HepG2 (cell line): ENCODE data around the gene PHF23. TPM values are rescaled to one million over a fixed set of nuclear protein-coding genes. Genes with fewer than 3 reads are reported as not detected.

ENCODE experiments used
- AGO2 ChIP-seq: fragments of 200-400 bp; formaldehyde crosslinking; optimal IDR thresholded peaks from 2 replicates; pipeline ENCODE3; 2017; ENCODE audit warnings: mild to moderate bottlenecking, low read depth, low read length, moderate library complexity
- BRCA1 ChIP-seq: sonication (generic); formaldehyde crosslinking; IDR thresholded peaks from 2 replicates; pipeline ENCODE4 v1.4.0; 2020; ENCODE audit warnings: missing genetic modification reagents
- CCAR2 ChIP-seq: fragments of 200-400 bp; formaldehyde crosslinking; optimal IDR thresholded peaks from 2 replicates; pipeline ENCODE3; 2018; ENCODE audit warnings: low read depth, mild to moderate bottlenecking, low read length, moderate library complexity
- GATA4 ChIP-seq: sonication (generic); IDR thresholded peaks from 2 replicates; pipeline ENCODE4 v1.6.1; 2016; ENCODE audit warnings: antibody characterized with exemption, low read depth, borderline replicate concordance
- HES4 ChIP-seq: sonication (generic); formaldehyde crosslinking; IDR thresholded peaks from 2 replicates; pipeline ENCODE4 v1.9.0; 2021; ENCODE audit warnings: mild to moderate bottlenecking, missing genetic modification reagents, borderline replicate concordance
- JARID2 ChIP-seq: sonication (generic); formaldehyde crosslinking; IDR thresholded peaks from 2 replicates; pipeline ENCODE4 v1.8.1; 2023; ENCODE audit warnings: missing genetic modification reagents, inconsistent platforms; ENCODE audit not compliant: insufficient replicate concordance
- KMT2B ChIP-seq: IDR thresholded peaks from 2 replicates; pipeline ENCODE4 v1.6.1; 2016; ENCODE audit warnings: missing genetic modification reagents, missing compliant biosample characterization
- MAF1 ChIP-seq: sonication (generic); formaldehyde crosslinking; IDR thresholded peaks from 2 replicates; pipeline ENCODE4 v1.5.0; 2020; ENCODE audit warnings: missing genetic modification reagents, borderline replicate concordance
- MED1 ChIP-seq: sonication (generic); formaldehyde crosslinking; IDR thresholded peaks from 2 replicates; pipeline ENCODE4 v1.4.0; 2020; ENCODE audit warnings: missing genetic modification reagents
- PCBP1 ChIP-seq: fragments of 200-400 bp; formaldehyde crosslinking; IDR thresholded peaks from 2 replicates; pipeline ENCODE4 v1.6.1; 2017; ENCODE audit warnings: mild to moderate bottlenecking, low read depth, low read length, borderline replicate concordance
- PHB2 ChIP-seq: fragments of 450-650 bp; IDR thresholded peaks from 2 replicates; pipeline ENCODE4 v1.6.1; 2018; ENCODE audit not compliant: partially characterized antibody
- POGZ ChIP-seq: sonication (generic); formaldehyde crosslinking; IDR thresholded peaks from 2 replicates; pipeline ENCODE4 v1.4.0; 2020; ENCODE audit warnings: mild to moderate bottlenecking, missing genetic modification reagents
- RARG ChIP-seq: sonication (generic); formaldehyde crosslinking; IDR thresholded peaks from 2 replicates; pipeline ENCODE4 v1.4.0; 2020; ENCODE audit warnings: low read depth, mild to moderate bottlenecking, missing genetic modification reagents
- REXO4 ChIP-seq: sonication (generic); formaldehyde crosslinking; IDR thresholded peaks from 2 replicates; pipeline ENCODE4 v1.8.0; 2022; ENCODE audit warnings: missing genetic modification reagents, mild to moderate bottlenecking, borderline replicate concordance
- XBP1 ChIP-seq: sonication (generic); formaldehyde crosslinking; IDR thresholded peaks from 2 replicates; pipeline ENCODE4 v1.5.0; 2020; ENCODE audit warnings: missing genetic modification reagents
- ZIK1 ChIP-seq: sonication (generic); formaldehyde crosslinking; IDR thresholded peaks from 2 replicates; pipeline ENCODE4 v1.5.0; 2020; ENCODE audit warnings: mild to moderate bottlenecking, low read depth, missing genetic modification reagents, borderline replicate concordance
- ZNF468 ChIP-seq: sonication (generic); formaldehyde crosslinking; IDR thresholded peaks from 2 replicates; pipeline ENCODE4 v1.8.0; 2022; ENCODE audit warnings: mild to moderate bottlenecking, moderate library complexity, missing genetic modification reagents
- ZNF569 ChIP-seq: sonication (generic); formaldehyde crosslinking; IDR thresholded peaks from 2 replicates; pipeline ENCODE4 v1.5.0; 2020; ENCODE audit warnings: mild to moderate bottlenecking, missing genetic modification reagents, moderate library complexity, borderline replicate concordance
- ZNF670 ChIP-seq: sonication (generic); formaldehyde crosslinking; IDR thresholded peaks from 2 replicates; pipeline ENCODE4 v1.8.0; 2022; ENCODE audit warnings: mild to moderate bottlenecking, missing genetic modification reagents, borderline replicate concordance
- ZNF7 ChIP-seq: IDR thresholded peaks from 2 replicates; pipeline ENCODE4 v1.6.1; 2016; ENCODE audit warnings: missing biosample characterization, missing genetic modification reagents
- ZNF839 ChIP-seq: sonication (generic); formaldehyde crosslinking; IDR thresholded peaks from 2 replicates; pipeline ENCODE4 v1.4.0; 2020; ENCODE audit warnings: missing genetic modification reagents, mild to moderate bottlenecking, borderline replicate concordance
- polyA plus RNA-seq, 8 experiments: library from polyadenylated mRNA; depleted of rRNA in 3 of 8; stranded (reverse) in 7 of 8; unstranded in 1 of 8; fragments of >200 nt; fragmentation: Illumina TruSeq in 4 of 8; extraction: Trizol in 4 of 8; gene quantifications; 2 replicates each; pipeline versions ENCODE4 v1.2.1 to v1.2.3, GENCODE V29; 2011 to 2016; ENCODE audit warnings: low read depth in 4 of 8, missing spikeins in 1 of 8, mixed read lengths in 1 of 8; ENCODE audit not compliant: insufficient read depth in 1 of 8
- total RNA-seq, 5 experiments: library from RNA; depleted of rRNA; stranded (reverse); fragments of >200 nt; fragmentation: Illumina TruSeq; extraction: Trizol; gene quantifications; 2 replicates each; pipeline ENCODE4 v1.2.3, GENCODE V29; 2016; ENCODE audit warnings: low read depth in 1 of 5
- TF ChIP-seq, protein P1 (sequence below), 2 experiments: fragments of 450-650 bp in 1 of 2; sonication (generic) in 1 of 2; formaldehyde crosslinking; IDR thresholded peaks; 2 replicates each; pipeline versions ENCODE4 v1.5.0 to v1.8.0; 2020 to 2022; ENCODE audit warnings: mild to moderate bottlenecking in 1 of 2, missing genetic modification reagents in 1 of 2
- TF ChIP-seq, protein P2 (sequence below): sonication (generic); formaldehyde crosslinking; IDR thresholded peaks from 2 replicates; pipeline ENCODE4 v1.8.1; 2023; ENCODE audit warnings: mild to moderate bottlenecking, inconsistent platforms, moderate library complexity, missing genetic modification reagents, borderline replicate concordance
- TF ChIP-seq, protein P3 (sequence below): sonication (generic); formaldehyde crosslinking; IDR thresholded peaks from 2 replicates; pipeline ENCODE4 v1.9.0; 2021; ENCODE audit warnings: missing genetic modification reagents, borderline replicate concordance
- TF ChIP-seq, protein P4 (sequence below): fragments of 450-650 bp; IDR thresholded peaks from 2 replicates; pipeline ENCODE4 v1.6.1; 2016

PHF23 gene
- total and polyA plus RNA-seq, 2 of the 13 experiments (the other 11 are each of a cell fraction or from before 2014, with no cell fraction given): 27.6 to 33.2 TPM

DNA sequence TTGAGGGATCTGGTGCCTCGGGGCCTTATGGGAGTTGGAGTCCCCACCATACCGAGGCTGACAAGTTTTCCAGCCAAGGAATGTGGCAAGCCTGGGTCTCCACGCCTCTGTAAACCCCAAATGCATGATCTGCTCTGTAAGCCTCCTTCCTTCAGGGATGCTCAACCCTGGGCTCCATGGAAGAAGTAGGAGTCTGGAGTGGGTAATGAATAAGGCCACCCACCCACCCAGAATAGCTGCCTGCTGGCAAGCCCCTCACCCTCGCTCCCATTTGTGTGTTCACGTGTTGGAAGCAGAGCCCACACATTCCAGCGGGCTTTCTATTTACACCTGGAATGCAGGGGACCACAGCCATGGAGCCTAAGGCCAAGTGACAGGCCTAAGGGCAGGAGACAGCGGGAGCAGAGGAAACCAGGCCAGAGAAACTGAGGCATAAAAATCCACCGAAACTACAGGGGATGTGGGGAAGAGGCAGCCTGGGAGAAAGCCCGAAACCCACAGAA is 24.1 kb downstream of the PHF23 start (continued):
- no peak for TF ChIP-seq ZNF839 (CRISPR knock-in tag)
- TF ChIP-seq ZIK1 (CRISPR knock-in tag): no peak
- TF ChIP-seq MAF1 (CRISPR knock-in tag): no peak
- no peak for TF ChIP-seq ZNF7 (CRISPR knock-in tag)
- TF ChIP-seq RARG (CRISPR knock-in tag): no peak
- no peak for TF ChIP-seq ZNF670 (CRISPR knock-in tag)
- TF ChIP-seq, protein P1, sequence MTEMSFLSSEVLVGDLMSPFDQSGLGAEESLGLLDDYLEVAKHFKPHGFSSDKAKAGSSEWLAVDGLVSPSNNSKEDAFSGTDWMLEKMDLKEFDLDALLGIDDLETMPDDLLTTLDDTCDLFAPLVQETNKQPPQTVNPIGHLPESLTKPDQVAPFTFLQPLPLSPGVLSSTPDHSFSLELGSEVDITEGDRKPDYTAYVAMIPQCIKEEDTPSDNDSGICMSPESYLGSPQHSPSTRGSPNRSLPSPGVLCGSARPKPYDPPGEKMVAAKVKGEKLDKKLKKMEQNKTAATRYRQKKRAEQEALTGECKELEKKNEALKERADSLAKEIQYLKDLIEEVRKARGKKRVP (CRISPR knock-in tag; IDR thresholded peaks at IDR 0.05): no peak
- TF ChIP-seq, protein P2, sequence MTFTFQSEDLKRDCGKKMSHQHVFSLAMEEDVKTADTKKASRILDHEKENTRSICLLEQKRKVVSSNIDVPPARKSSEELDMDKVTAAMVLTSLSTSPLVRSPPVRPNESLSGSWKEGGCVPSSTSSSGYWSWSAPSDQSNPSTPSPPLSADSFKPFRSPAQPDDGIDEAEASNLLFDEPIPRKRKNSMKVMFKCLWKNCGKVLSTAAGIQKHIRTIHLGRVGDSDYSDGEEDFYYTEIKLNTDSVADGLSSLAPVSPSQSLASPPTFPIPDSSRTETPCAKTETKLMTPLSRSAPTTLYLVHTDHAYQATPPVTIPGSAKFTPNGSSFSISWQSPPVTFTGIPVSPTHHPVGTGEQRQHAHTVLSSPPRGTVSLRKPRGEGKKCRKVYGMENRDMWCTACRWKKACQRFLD (CRISPR knock-in tag): no peak
- TF ChIP-seq, protein P3, sequence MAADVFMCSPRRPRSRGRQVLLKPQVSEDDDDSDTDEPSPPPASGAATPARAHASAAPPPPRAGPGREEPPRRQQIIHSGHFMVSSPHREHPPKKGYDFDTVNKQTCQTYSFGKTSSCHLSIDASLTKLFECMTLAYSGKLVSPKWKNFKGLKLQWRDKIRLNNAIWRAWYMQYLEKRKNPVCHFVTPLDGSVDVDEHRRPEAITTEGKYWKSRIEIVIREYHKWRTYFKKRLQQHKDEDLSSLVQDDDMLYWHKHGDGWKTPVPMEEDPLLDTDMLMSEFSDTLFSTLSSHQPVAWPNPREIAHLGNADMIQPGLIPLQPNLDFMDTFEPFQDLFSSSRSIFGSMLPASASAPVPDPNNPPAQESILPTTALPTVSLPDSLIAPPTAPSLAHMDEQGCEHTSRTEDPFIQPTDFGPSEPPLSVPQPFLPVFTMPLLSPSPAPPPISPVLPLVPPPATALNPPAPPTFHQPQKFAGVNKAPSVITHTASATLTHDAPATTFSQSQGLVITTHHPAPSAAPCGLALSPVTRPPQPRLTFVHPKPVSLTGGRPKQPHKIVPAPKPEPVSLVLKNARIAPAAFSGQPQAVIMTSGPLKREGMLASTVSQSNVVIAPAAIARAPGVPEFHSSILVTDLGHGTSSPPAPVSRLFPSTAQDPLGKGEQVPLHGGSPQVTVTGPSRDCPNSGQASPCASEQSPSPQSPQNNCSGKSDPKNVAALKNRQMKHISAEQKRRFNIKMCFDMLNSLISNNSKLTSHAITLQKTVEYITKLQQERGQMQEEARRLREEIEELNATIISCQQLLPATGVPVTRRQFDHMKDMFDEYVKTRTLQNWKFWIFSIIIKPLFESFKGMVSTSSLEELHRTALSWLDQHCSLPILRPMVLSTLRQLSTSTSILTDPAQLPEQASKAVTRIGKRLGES: no peak
- no peak for TF ChIP-seq PCBP1
- no peak for TF ChIP-seq HES4 (CRISPR knock-in tag)
- TF ChIP-seq CCAR2: no peak
- TF ChIP-seq REXO4 (CRISPR knock-in tag): no peak
- TF ChIP-seq MED1 (CRISPR knock-in tag): 0 out of 2 replicates have a peak, but pooled peaks have one; percentile 6
- no peak for TF ChIP-seq POGZ (CRISPR knock-in tag)
- TF ChIP-seq GATA4: no peak
- no peak for TF ChIP-seq KMT2B (CRISPR knock-in tag)
- TF ChIP-seq PHB2: no peak
- TF ChIP-seq AGO2: no peak
- TF ChIP-seq BRCA1: no peak
- no peak for TF ChIP-seq JARID2 (CRISPR knock-in tag)
- no peak for TF ChIP-seq ZNF569 (CRISPR knock-in tag)
- TF ChIP-seq XBP1 (CRISPR knock-in tag): no peak
- TF ChIP-seq, protein P4, sequence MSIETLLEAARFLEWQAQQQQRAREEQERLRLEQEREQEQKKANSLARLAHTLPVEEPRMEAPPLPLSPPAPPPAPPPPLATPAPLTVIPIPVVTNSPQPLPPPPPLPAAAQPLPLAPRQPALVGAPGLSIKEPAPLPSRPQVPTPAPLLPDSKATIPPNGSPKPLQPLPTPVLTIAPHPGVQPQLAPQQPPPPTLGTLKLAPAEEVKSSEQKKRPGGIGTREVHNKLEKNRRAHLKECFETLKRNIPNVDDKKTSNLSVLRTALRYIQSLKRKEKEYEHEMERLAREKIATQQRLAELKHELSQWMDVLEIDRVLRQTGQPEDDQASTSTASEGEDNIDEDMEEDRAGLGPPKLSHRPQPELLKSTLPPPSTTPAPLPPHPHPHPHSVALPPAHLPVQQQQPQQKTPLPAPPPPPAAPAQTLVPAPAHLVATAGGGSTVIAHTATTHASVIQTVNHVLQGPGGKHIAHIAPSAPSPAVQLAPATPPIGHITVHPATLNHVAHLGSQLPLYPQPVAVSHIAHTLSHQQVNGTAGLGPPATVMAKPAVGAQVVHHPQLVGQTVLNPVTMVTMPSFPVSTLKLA: no peak
- no peak for TF ChIP-seq ZNF468 (CRISPR knock-in tag)
